SK-N-SH (cell line): Measurements from ENCODE around the gene MCM9. TPM values are rescaled to one million over a fixed set of nuclear protein-coding genes. Genes with fewer than 3 reads are reported as not detected.

Experiments
- CTCF ChIA-PET: fragments of 300-600, 350-600 bp; formaldehyde crosslinking; extraction: SDS; loops from one replicate; lab custom pipeline; 2021; lab: Yijun Ruan, JAX
- POLR2A ChIA-PET: fragments of 350-600 bp; sonication (Branson Sonifier 250); formaldehyde crosslinking; extraction: SDS; loops from one replicate; lab custom pipeline; 2020; ENCODE audit warnings: antibody characterized with exemption, inconsistent platforms; lab: Yijun Ruan, JAX
- DNase-seq: peaks from one replicate; pipeline ENCODE4 v3.0.0; 2012
- H2AFZ ChIP-seq: fragments of 200-600 bp; sonication (generic); 2 replicates; pipeline ENCODE4 v1.8.1; 2016; ENCODE audit warnings: antibody characterized with exemption, mild to moderate bottlenecking, low read depth
- H3F3A ChIP-seq: fragments of 200-600 bp; sonication (generic); replicated peaks from 2 replicates; pipeline ENCODE3; 2016; ENCODE audit warnings: antibody characterized with exemption, mild to moderate bottlenecking; ENCODE audit not compliant: insufficient read depth
- H3K27ac ChIP-seq, 2 experiments: fragments of 200-500 bp in 1 of 2; fragments of 200-600 bp in 1 of 2; sonication (Bioruptor generic) in 1 of 2; sonication (generic), shearing (Covaris generic) in 1 of 2; 2 replicates each; pipeline versions ENCODE4 v1.5.1 to v1.6.1; 2014 to 2016; ENCODE audit warnings: low read depth in 2 of 2, inconsistent platforms in 1 of 2, low read length in 1 of 2, mild to moderate bottlenecking in 1 of 2, mixed read lengths in 1 of 2
- H3K27me3 ChIP-seq: fragments of 200-600 bp; sonication (generic), shearing (Covaris generic); 2 replicates; pipeline ENCODE4 v1.6.1; 2016; ENCODE audit warnings: mixed run types; ENCODE audit not compliant: insufficient read depth
- H3K36me3 ChIP-seq, 2 experiments: fragments of 200-500 bp in 1 of 2; fragments of 200-600 bp in 1 of 2; sonication (Bioruptor generic) in 1 of 2; sonication (generic) in 1 of 2; replicated peaks in 1 of 2; 2 replicates each; pipeline versions ENCODE3 to v1.5.1; 2014 to 2016; ENCODE audit warnings: low read length in 1 of 2, mild to moderate bottlenecking in 1 of 2; ENCODE audit not compliant: insufficient read depth in 2 of 2, control insufficient read depth in 1 of 2
- H3K4me1 ChIP-seq, 2 experiments: fragments of 200-500 bp in 1 of 2; fragments of 200-600 bp in 1 of 2; sonication (Bioruptor generic) in 1 of 2; sonication (generic), shearing (Covaris generic) in 1 of 2; 2 replicates each; pipeline versions ENCODE4 v1.5.1 to v1.6.1; 2014 to 2016; ENCODE audit warnings: low read depth in 1 of 2, low read length in 1 of 2, mixed run types in 1 of 2; ENCODE audit not compliant: insufficient read depth in 2 of 2, control insufficient read depth in 1 of 2
- H3K4me2 ChIP-seq: fragments of 200-600 bp; sonication (generic), shearing (Covaris generic); 2 replicates; pipeline ENCODE4 v1.6.1; 2017; ENCODE audit warnings: mixed run types
- H3K4me3 ChIP-seq, 2 experiments: fragments of 200-500 bp in 1 of 2; fragments of 200-600 bp in 1 of 2; sonication (Bioruptor generic) in 1 of 2; sonication (generic), shearing (Covaris generic) in 1 of 2; 2 replicates each; pipeline versions ENCODE4 v1.5.1 to v1.8.1; 2014 to 2016; ENCODE audit warnings: low read depth in 2 of 2, inconsistent platforms in 1 of 2, low read length in 1 of 2, mild to moderate bottlenecking in 1 of 2, mixed read lengths in 1 of 2, moderate library complexity in 1 of 2
- H3K79me2 ChIP-seq: fragments of 200-600 bp; sonication (generic); 2 replicates; pipeline ENCODE4 v1.8.1; 2017; ENCODE audit warnings: mild to moderate bottlenecking; ENCODE audit not compliant: insufficient read depth
- H3K9ac ChIP-seq: fragments of 200-600 bp; sonication (generic); 2 replicates; pipeline ENCODE4 v1.6.1; 2017; ENCODE audit warnings: mixed run types
- H3K9me2 ChIP-seq: fragments of 200-600 bp; sonication (generic); 2 replicates; pipeline ENCODE4 v1.6.1; 2017; ENCODE audit warnings: mixed run types
- H3K9me3 ChIP-seq: fragments of 200-600 bp; sonication (generic); 2 replicates; pipeline ENCODE4 v1.6.1; 2017; ENCODE audit warnings: mixed run types, mild to moderate bottlenecking, moderate library complexity
- H4K20me1 ChIP-seq: fragments of 200-600 bp; sonication (generic); 2 replicates; pipeline ENCODE4 v1.6.1; 2017; ENCODE audit warnings: mild to moderate bottlenecking, mixed run types; ENCODE audit not compliant: insufficient read depth
- CTCF ChIP-seq: fragments of 200-600 bp; sonication (generic); IDR thresholded peaks from 2 replicates; pipeline ENCODE4 v1.6.1; 2017; ENCODE audit warnings: antibody characterized with exemption, mild to moderate bottlenecking, moderate library complexity
- FOSL2 ChIP-seq: IDR thresholded peaks from 2 replicates; pipeline ENCODE4 v1.4.0; 2012; ENCODE audit warnings: low read depth, mild to moderate bottlenecking, moderate library complexity, borderline replicate concordance
- FOXJ3 ChIP-seq: sonication (generic); formaldehyde crosslinking; IDR thresholded peaks from 2 replicates; pipeline ENCODE4 v1.5.1; 2020; ENCODE audit warnings: mild to moderate bottlenecking, missing genetic modification reagents
- FOXM1 ChIP-seq: IDR thresholded peaks from 2 replicates; pipeline ENCODE4 v1.4.0; 2012; ENCODE audit warnings: low read depth, mild to moderate bottlenecking
- GABPA ChIP-seq: IDR thresholded peaks from 2 replicates; pipeline ENCODE4 v1.4.0; 2012; ENCODE audit warnings: low read depth, mild to moderate bottlenecking
- IRF3 ChIP-seq: fragments of 150-350 bp; IDR thresholded peaks from 2 replicates; pipeline ENCODE4 v1.6.1; 2016; ENCODE audit warnings: mild to moderate bottlenecking, low read depth, low read length
- MAX ChIP-seq: IDR thresholded peaks from 2 replicates; pipeline ENCODE4 v1.4.0; 2012; ENCODE audit warnings: low read depth
- MEF2A ChIP-seq: IDR thresholded peaks from 2 replicates; pipeline ENCODE4 v1.4.0; 2012; ENCODE audit warnings: low read depth, borderline replicate concordance
- NRF1 ChIP-seq: IDR thresholded peaks from 2 replicates; pipeline ENCODE4 v1.6.1; 2012; ENCODE audit warnings: low read depth, mild to moderate bottlenecking, low read length
- REST ChIP-seq: IDR thresholded peaks from 2 replicates; pipeline ENCODE4 v1.6.1; 2012; ENCODE audit warnings: mild to moderate bottlenecking, low read depth, low read length, moderate library complexity
- SMC3 ChIP-seq: IDR thresholded peaks from 2 replicates; pipeline ENCODE4 v1.6.1; 2012; ENCODE audit warnings: low read depth, low read length, improper control_type of control experiment
- TCF12 ChIP-seq: IDR thresholded peaks from 2 replicates; pipeline ENCODE4 v1.4.0; 2012
- TEAD4 ChIP-seq: IDR thresholded peaks from 2 replicates; pipeline ENCODE4 v1.4.0; 2012; ENCODE audit warnings: mild to moderate bottlenecking, borderline replicate concordance; ENCODE audit not compliant: insufficient read depth
- YY1 ChIP-seq: IDR thresholded peaks from 2 replicates; pipeline ENCODE4 v1.4.0; 2012; ENCODE audit warnings: low read depth, mild to moderate bottlenecking
- WGBS: methylation state at CpG from one replicate; pipeline ENCODE4 v1.1.6; 2017; ENCODE audit warnings: low lambda C conversion rate; 5-methylcytosine and 5-hydroxymethylcytosine counted together
- polyA plus RNA-seq, 3 experiments: library from polyadenylated mRNA; depleted of rRNA; stranded (reverse); fragments of >200 nt; gene quantifications; 2 replicates each; pipeline ENCODE4 v1.2.3, GENCODE V29; 2012

Gene MCM9
- 1.7 and 2.9 TPM in 2 replicates for polyA plus RNA-seq (2012; rRNA removed)
- polyA plus RNA-seq (2012; cell fraction: cytosol; rRNA removed): 2.3 and 2.4 TPM in 2 replicates
- polyA plus RNA-seq (2012; cell fraction: nucleus; rRNA removed): 5.2 and 8.3 TPM in 2 replicates

DNA sequence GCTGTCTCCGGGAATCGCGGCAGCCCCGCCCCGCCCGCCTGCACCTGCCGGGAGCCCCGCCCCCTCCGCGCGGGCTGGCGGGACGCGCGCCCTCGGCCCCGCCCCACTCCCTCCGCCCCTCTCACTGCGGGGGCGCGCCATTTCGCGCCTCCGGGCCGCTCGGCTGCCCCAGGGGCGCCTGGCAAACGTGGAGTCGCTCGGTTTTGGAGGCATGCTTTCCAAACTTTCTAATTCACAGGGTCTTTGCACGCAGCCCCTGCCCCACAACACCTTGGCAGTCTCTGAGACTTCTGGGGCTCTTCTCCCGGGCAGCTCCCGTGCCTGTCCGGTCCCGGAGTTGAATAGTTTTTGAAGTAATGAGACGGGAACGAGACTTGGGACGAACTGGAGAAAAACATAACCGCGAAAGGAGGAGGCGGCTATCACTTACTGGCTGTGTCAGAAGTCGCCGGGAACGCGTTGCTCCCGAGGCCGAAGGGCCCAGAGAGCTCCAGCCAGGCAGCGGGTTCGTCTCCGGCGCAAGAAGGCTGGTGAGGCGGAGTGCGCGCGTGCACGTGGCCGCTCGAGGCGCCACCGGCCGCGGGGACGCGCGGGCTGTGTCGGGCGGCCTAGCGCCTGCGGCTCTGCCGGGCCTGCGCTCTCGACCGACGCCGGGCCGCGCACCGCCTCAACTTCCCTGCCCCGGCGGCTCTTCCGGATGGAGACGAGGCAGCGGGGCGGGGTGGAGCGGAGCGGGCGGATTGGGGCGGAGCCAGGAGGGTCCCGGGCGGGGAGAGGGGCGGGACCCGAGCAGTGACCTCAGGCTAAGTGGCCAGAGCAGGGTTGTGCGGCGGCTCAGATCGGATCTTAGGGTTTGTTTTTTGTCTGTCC is at the start of gene MCM9:
MCM9 (minus strand) TSS at position 699 of the 870 bp plus-strand sequence. CDS start 3,436 bp downstream, outside the sequence.
- peak; percentile 96 for DNase-seq
- Histone ChIP-seq H3K27ac (peak within 1 kb of the TSS; percentile 90), H3K4me3 (peak within 1 kb of the TSS; percentile 94 to 100), H3K4me2 (peak within 1 kb of the TSS; percentile 98)
- TF ChIP-seq NRF1: peak; percentile 59
- TF ChIP-seq FOXM1: no peak
- TF ChIP-seq SMC3: no peak
- no peak for TF ChIP-seq TCF12
- no peak for TF ChIP-seq FOXJ3 (CRISPR knock-in tag)
- TF ChIP-seq MAX: peak; percentile 61
- TF ChIP-seq YY1: no peak
- 0 out of 2 replicates have a peak, but pooled peaks have one; percentile 31 for TF ChIP-seq GABPA
- TF ChIP-seq REST: no peak
- no peak for TF ChIP-seq TEAD4
- no peak for TF ChIP-seq MEF2A
- TF ChIP-seq FOSL2: no peak
- TF ChIP-seq IRF3: no peak
- TF ChIP-seq CTCF: no peak
- TF ChIP-seq, all 33 proteins: peak for 3
- WGBS: 2% methylated on average over 30 of the region's 95 CpGs
- no peaks in the 10 kb centered on the region for H3K9me2 ChIP-seq
- H3K9ac ChIP-seq: peak within 1 kb of the TSS; percentile 87
- H3K27me3 ChIP-seq: no peaks in the 10 kb centered on the region
- POLR2A ChIA-PET: interaction anchor here (1.6 kb wide), 1 partner anchor 40 kb away, joined by 8 read pairs; the partner anchor contains the start of gene ASF1A
- H3K9me3 ChIP-seq: no peaks in the 10 kb centered on the region
- H3K4me1 ChIP-seq: peaks cover 0 to 3% of the 10 kb centered on the region in 2 experiments; a peak in 1 of 4 replicates
- H3K79me2 ChIP-seq: no peaks in the 10 kb centered on the region; the same call in none of the 2 replicates
- CTCF ChIA-PET: interaction anchor here (0.6 to 1.0 kb wide), 5 partner anchors 134 to 947 kb away, joined by 3 to 4 read pairs (median 3); no protein-coding TSS in a partner anchor
- peaks cover 11% of the 10 kb centered on the region for H3F3A ChIP-seq
- H4K20me1 ChIP-seq: no peaks in the 10 kb centered on the region
- peak within 1 kb of the TSS; percentile 100 for H2AFZ ChIP-seq
- peaks cover 0 to 17% of the 10 kb centered on the region in 2 experiments for H3K36me3 ChIP-seq
